Transverse colon (tissue), 4 donors: ENCODE measurements around the gene MMEL1. TPM values are rescaled to one million over a fixed set of nuclear protein-coding genes. Genes with fewer than 3 reads are reported as not detected.

Source experiments
- DNase-seq: peaks from one replicate; pipeline ENCODE4 v3.0.0-alpha.2; 2019
- H3K27ac ChIP-seq, 4 donors: fragments of 200-600 bp; sonication (generic); 2 replicates each; pipeline ENCODE4 v1.5.1; 2016 to 2018; ENCODE audit warnings: inconsistent platforms in 4 of 4
- H3K27me3 ChIP-seq: fragments of 200-600 bp; sonication (generic); 2 replicates; pipeline ENCODE4 v1.5.1; 2017; ENCODE audit warnings: inconsistent platforms
- H3K36me3 ChIP-seq, 4 donors: fragments of 200-600 bp; sonication (generic); 2 replicates each; pipeline ENCODE4 v1.5.1; 2017 to 2019; ENCODE audit warnings: inconsistent platforms in 4 of 4
- H3K4me1 ChIP-seq, 4 donors: fragments of 200-600 bp; sonication (generic); 2 replicates each; pipeline ENCODE4 v1.5.1; 2017 to 2020; ENCODE audit warnings: inconsistent platforms in 4 of 4
- H3K4me3 ChIP-seq, 4 donors: fragments of 200-600 bp; sonication (generic); 1 replicate in 1 of 4; 2 replicates in 3 of 4; pipeline versions ENCODE4 v1.5.1 to v1.6.1; 2017 to 2019; ENCODE audit warnings: inconsistent platforms in 4 of 4
- H3K9me3 ChIP-seq, 2 donors: fragments of 200-600 bp; sonication (generic); 2 replicates each; pipeline ENCODE4 v1.5.1; 2017 to 2019; ENCODE audit warnings: inconsistent platforms in 2 of 2
- EP300 ChIP-seq: sonication (generic); formaldehyde crosslinking; IDR thresholded peaks from one replicate; pipeline ENCODE4 v1.6.1; 2017; ENCODE audit warnings: antibody characterized with exemption, low read depth
- POLR2A ChIP-seq: fragments of 450-650 bp; IDR thresholded peaks from one replicate; pipeline ENCODE4 v1.6.1; 2016; ENCODE audit warnings: antibody characterized with exemption, mild to moderate bottlenecking, moderate library complexity
- POLR2AphosphoS5 ChIP-seq, 3 donors: sonication (generic); formaldehyde crosslinking; IDR thresholded peaks; one replicate each; pipeline ENCODE4 v1.6.1; 2016; ENCODE audit warnings: antibody characterized with exemption in 3 of 3
- WGBS, 2 donors: methylation state at CpG; one replicate each; pipeline ENCODE4 v1.1.5; 2018; ENCODE audit warnings: low coverage in 1 of 2; 5-methylcytosine and 5-hydroxymethylcytosine counted together
- in situ Hi-C, 4 donors: fragments of 200-750 bp; cut with MboI; loops; one replicate each; pipeline versions ENCODE4 v1.15.0 to v1.15.1; 2017; ENCODE audit warnings: low sequenced_read_pairs in 3 of 4, low pct_ligation_motif_present in 1 of 4, low pct_unique_long_range_greater_than_20kb in 1 of 4
- intact Hi-C: fragments of 100-400 bp; cut with DNase I; formaldehyde crosslinking; loops from one replicate; pipeline ENCODE4 v1.15.1; 2023; ENCODE audit warnings: low total_unique reads
- total RNA-seq, 4 donors: library from RNA; depleted of rRNA; stranded (reverse); fragments of >200 nt; gene quantifications; one replicate each; pipeline ENCODE4 v1.1.0, GENCODE V29; 2016
- TF ChIP-seq, protein P1 (sequence below), 5 experiments: fragments of 200-600 bp in 3 of 5; fragments of 450-650 bp in 2 of 5; sonication (generic) in 3 of 5; IDR thresholded peaks; 1 replicate in 2 of 5; 2 replicates in 3 of 5; pipeline ENCODE4 v1.5.1; 2016 to 2017; ENCODE audit warnings: antibody characterized with exemption in 5 of 5, inconsistent platforms in 3 of 5, mild to moderate bottlenecking in 2 of 5, moderate library complexity in 1 of 5

The MMEL1 gene
- total RNA-seq, 4 donors from 2014 or later, result 10.5 to 16.7 (median 12.4) TPM; not detected in 1

DNA sequence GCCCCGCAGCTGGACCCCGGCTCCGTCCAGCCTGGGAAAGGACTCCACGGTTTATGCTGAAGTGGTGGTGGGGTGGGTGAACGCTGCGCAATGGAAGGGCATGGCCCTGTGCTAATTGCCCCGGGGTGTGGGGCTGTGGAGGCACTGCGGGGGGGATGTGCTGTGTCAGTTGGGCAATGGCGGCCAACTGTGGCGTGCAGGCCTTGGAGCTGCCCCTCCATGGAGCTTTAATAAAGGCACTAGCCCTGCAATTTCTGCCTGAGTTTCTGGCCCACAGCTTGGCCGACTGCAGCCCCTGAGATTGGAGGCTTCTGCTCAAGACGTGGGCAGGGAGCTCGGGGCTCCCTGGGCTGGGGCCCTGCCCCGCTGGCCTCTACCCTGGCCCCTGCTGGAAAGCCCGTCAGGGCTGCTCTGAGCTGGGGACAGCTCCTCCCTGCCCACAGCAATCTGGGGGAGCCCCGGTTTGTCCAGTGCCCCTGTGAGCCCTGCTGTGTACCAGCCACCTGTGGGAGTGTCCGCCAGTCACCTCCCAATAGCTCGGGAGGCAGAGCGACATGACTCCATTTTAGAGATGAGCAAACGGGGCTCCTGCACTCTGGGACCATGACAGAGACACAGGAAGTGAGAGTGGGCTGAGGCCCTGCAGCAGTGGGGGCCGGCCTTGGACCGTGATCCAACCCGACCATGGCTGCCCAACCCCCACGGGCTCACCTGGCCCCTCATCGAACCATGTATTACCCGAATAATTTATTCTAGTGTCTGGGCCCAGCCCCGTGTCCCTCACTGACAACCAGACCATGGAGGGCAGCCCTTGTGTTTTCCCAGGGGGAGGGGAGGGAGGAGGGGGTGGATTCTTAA lies 85.4 kb downstream of the MMEL1 start:
- peak; percentile 51 for DNase-seq
- Histone ChIP-seq H3K27ac (peak overlapping the region; percentile 95 to 96 (median 96)), H3K27me3 (no peaks in the 10 kb centered on the region), H3K36me3 (no peaks in the 10 kb centered on the region), H3K9me3 (no peaks in the 10 kb centered on the region), H3K4me1 (peaks cover 20 to 68% (median 54%) of the 10 kb centered on the region in 4 donors), H3K4me3 (peak overlapping the region; percentile 24 to 57 (median 42))
- in situ Hi-C loops (loop anchor here in 1 of 4 donors (10.0 to 25.0 kb wide), 2 partner anchors 133 to 360 kb away; partner anchors contain the start of genes FAAP20 and PEX10), intact Hi-C loops (loop anchor here (5.0 kb wide), 1 partner anchor 130 kb away; no protein-coding TSS in a partner anchor)
- 6 to 7% methylated on average over 3 to 17 of the region's 27 CpGs for WGBS, 2 donors
- peak in 1 of 3 donors; percentile 29 for TF ChIP-seq POLR2AphosphoS5 (IDR thresholded peaks at IDR 0.05)
- TF ChIP-seq, protein P1, sequence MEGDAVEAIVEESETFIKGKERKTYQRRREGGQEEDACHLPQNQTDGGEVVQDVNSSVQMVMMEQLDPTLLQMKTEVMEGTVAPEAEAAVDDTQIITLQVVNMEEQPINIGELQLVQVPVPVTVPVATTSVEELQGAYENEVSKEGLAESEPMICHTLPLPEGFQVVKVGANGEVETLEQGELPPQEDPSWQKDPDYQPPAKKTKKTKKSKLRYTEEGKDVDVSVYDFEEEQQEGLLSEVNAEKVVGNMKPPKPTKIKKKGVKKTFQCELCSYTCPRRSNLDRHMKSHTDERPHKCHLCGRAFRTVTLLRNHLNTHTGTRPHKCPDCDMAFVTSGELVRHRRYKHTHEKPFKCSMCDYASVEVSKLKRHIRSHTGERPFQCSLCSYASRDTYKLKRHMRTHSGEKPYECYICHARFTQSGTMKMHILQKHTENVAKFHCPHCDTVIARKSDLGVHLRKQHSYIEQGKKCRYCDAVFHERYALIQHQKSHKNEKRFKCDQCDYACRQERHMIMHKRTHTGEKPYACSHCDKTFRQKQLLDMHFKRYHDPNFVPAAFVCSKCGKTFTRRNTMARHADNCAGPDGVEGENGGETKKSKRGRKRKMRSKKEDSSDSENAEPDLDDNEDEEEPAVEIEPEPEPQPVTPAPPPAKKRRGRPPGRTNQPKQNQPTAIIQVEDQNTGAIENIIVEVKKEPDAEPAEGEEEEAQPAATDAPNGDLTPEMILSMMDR (IDR thresholded peaks at IDR 0.05), result no peak
- peak; percentile 76 for TF ChIP-seq POLR2A

- no peaks in the 10 kb centered on the region for H3K27me3 ChIP-seq
- peaks cover 20 to 76% (median 60%) of the 10 kb centered on the region in 4 donors for H3K4me1 ChIP-seq
- WGBS, 2 donors, result 0% methylated on average over 44 of the region's 52 CpGs; no CpG with 5 or more reads in 1 of the 2 donors
- H3K27ac ChIP-seq, result peak overlapping the region; percentile 95 to 96 (median 96)
- intact Hi-C loops (loop anchor here (5.0 kb wide), 1 partner anchor 129 kb away; no protein-coding TSS in a partner anchor), in situ Hi-C loops (loop anchor here in 1 of 4 donors (10.0 to 25.0 kb wide), 2 partner anchors 132 to 359 kb away; partner anchors contain the start of genes FAAP20 and PEX10)
- H3K4me3 ChIP-seq, result peak overlapping the region; percentile 37 to 57 (median 46)
- H3K36me3 ChIP-seq, result no peaks in the 10 kb centered on the region
- TF ChIP-seq POLR2AphosphoS5 (IDR thresholded peaks at IDR 0.05), result peak; percentile 78 to 82 (median 80)
- TF ChIP-seq, protein P1 (IDR thresholded peaks at IDR 0.05), result peak in 4 of 5 experiments; percentile 8 to 57 (median 38)
- peak; percentile 48 for TF ChIP-seq POLR2A
- TF ChIP-seq EP300, result no peak
- H3K9me3 ChIP-seq, result no peaks in the 10 kb centered on the region
- peak; percentile 95 for DNase-seq
Observed at GRCh38 chr1:2546515-2547209, 86.2 kb downstream of the MMEL1 start.

DNA sequence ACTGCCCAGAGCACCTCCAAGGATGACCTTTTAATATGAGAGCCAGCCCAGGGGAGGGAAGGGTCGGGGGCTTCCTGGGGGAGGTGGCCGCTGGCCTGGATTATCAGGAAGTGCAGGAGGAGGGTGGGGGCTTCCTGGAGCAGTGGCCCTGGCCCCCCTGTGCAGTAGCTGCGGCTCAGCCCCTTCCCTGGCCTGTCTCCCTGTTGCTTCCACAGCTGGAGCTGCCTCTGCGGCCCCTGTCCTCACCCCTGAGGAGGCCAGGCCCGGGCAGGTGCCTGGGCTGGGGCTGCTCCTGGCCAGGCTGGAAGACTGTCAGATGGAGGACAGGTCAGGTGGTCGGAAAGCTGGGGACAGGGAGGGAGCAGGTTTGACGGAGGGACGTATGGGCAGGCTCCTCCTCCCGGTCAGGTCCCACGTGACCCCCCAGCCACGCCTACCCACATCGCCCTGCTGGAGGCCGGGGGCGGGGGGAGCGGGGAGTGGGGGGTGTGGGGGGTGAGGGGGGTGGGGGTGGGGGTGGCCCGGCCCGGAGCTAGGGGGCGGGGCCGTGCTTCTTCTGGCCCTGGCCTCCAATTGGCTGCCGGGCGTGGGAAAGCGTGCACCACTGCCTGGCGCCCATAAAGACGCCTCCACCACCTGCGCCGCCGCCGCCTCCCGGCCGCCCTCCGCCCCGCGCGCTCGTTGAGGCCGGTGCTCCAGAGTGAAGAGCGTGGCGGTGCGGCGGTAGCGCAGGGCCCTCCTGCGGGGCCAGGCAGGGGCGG lies 86.9 kb downstream of the MMEL1 start:
- H3K4me1 ChIP-seq, result peaks cover 23 to 81% (median 65%) of the 10 kb centered on the region in 4 donors
- H3K27me3 ChIP-seq, result peaks cover 3% of the 10 kb centered on the region
- H3K36me3 ChIP-seq, result no peaks in the 10 kb centered on the region

More for the DNA sequence above, 86.9 kb downstream of the MMEL1 start:
- peak overlapping the region; percentile 37 to 57 (median 46) for H3K4me3 ChIP-seq
- WGBS, 2 donors, result 4% methylated on average over 13 of the region's 43 CpGs; no CpG with 5 or more reads in 1 of the 2 donors
- intact Hi-C loops (loop anchor here (5.0 kb wide), 1 partner anchor 129 kb away; no protein-coding TSS in a partner anchor), in situ Hi-C loops (loop anchor here in 1 of 4 donors (10.0 to 25.0 kb wide), 2 partner anchors 131 to 359 kb away; partner anchors contain the start of genes FAAP20 and PEX10)
- TF ChIP-seq POLR2A (peak; percentile 63), EP300 (no peak), POLR2AphosphoS5 (IDR thresholded peaks at IDR 0.05) (peak; percentile 68 to 93 (median 88))
- TF ChIP-seq, protein P1 (IDR thresholded peaks at IDR 0.05), result no peak
- peak; percentile 95 for DNase-seq
- peak overlapping the region; percentile 95 to 96 (median 96) for H3K27ac ChIP-seq
- no peaks in the 10 kb centered on the region for H3K9me3 ChIP-seq
